ENCODE results near the gene PRDM2. TPM values are rescaled to one million over a fixed set of nuclear protein-coding genes. Genes with fewer than 3 reads are reported as not detected.
A peak's percentile ranks its signal among the peaks of the same experiment; 100 is the strongest.

The PRDM2 gene
- total and polyA plus RNA-seq, 4 donors: 11.1 to 58.7 (median 38.2) TPM

GRCh38 chr1:13781907-13782633, 82.1 kb downstream of the PRDM2 start:
- intact Hi-C loops (cut with DNase I): no loop called here
- H3K4me3 ChIP-seq (ENCODE audit: low read length in 2 of 2): no peak overlapping the region
- H3K27ac ChIP-seq (ENCODE audit: low read depth in 1 of 2, low read length in 2 of 2): no peak overlapping the region
- peaks cover 3 to 7% of the 10 kb centered on the region in 2 donors for H3K36me3 ChIP-seq (ENCODE audit: control insufficient read depth in 1 of 2, insufficient read depth in 2 of 2, low read length in 1 of 2)
- DNase-seq (peak in 1 of 2 donors; percentile 58), ATAC-seq (ENCODE audit: low FRiP score) (peak; percentile 50)
- peaks cover 4 to 7% of the 10 kb centered on the region in 2 donors for H3K4me1 ChIP-seq (ENCODE audit: control insufficient read depth in 1 of 2, insufficient read depth in 2 of 2, low read length in 2 of 2)
- no peaks in the 10 kb centered on the region for H3K9me3 ChIP-seq (ENCODE audit: control insufficient read depth, low read length)
- H3K27me3 ChIP-seq (ENCODE audit: control insufficient read depth in 1 of 2, insufficient read depth in 2 of 2, low read length in 1 of 2): no peaks in the 10 kb centered on the region
- WGBS, 2 donors: 7 to 10% methylated on average over 20 of the region's 20 CpGs

GRCh38 chr1:13782634-13783360, 82.8 kb downstream of the PRDM2 start:
- DNase-seq (no peak), ATAC-seq (ENCODE audit: low FRiP score) (peak; percentile 19)
- 23 to 29% methylated on average over 12 of the region's 12 CpGs for WGBS, 2 donors
- Histone ChIP-seq H3K27ac (ENCODE audit: low read depth in 1 of 2, low read length in 2 of 2) (no peak overlapping the region), H3K4me1 (ENCODE audit: control insufficient read depth in 1 of 2, insufficient read depth in 2 of 2, low read length in 2 of 2) (peaks cover 4 to 7% of the 10 kb centered on the region in 2 donors), H3K4me3 (ENCODE audit: low read length in 2 of 2) (no peak overlapping the region), H3K9me3 (ENCODE audit: control insufficient read depth, low read length) (no peaks in the 10 kb centered on the region), H3K36me3 (ENCODE audit: control insufficient read depth in 1 of 2, insufficient read depth in 2 of 2, low read length in 1 of 2) (peaks cover 3 to 7% of the 10 kb centered on the region in 2 donors), H3K27me3 (ENCODE audit: control insufficient read depth in 1 of 2, insufficient read depth in 2 of 2, low read length in 1 of 2) (no peaks in the 10 kb centered on the region)
- intact Hi-C loops (cut with DNase I): no loop called here

GRCh38 chr1:13783551-13783950, 83.6 kb downstream of the PRDM2 start:
- ATAC-seq (ENCODE audit: low FRiP score): no peak
- no peak overlapping the region for H3K27ac ChIP-seq (ENCODE audit: low read depth in 1 of 2, low read length in 2 of 2)
- H3K4me1 ChIP-seq (ENCODE audit: control insufficient read depth in 1 of 2, insufficient read depth in 2 of 2, low read length in 2 of 2): peaks cover 4 to 7% of the 10 kb centered on the region in 2 donors
- H3K4me3 ChIP-seq (ENCODE audit: low read length in 2 of 2): no peak overlapping the region
- WGBS, 2 donors: 73 to 87% methylated on average over 5 of the region's 5 CpGs
- intact Hi-C loops (cut with DNase I): no loop called here
- no peak for DNase-seq
- no peaks in the 10 kb centered on the region for H3K27me3 ChIP-seq (ENCODE audit: control insufficient read depth in 1 of 2, insufficient read depth in 2 of 2, low read length in 1 of 2)
- H3K36me3 ChIP-seq (ENCODE audit: control insufficient read depth in 1 of 2, insufficient read depth in 2 of 2, low read length in 1 of 2): peaks cover 3 to 7% of the 10 kb centered on the region in 2 donors
- H3K9me3 ChIP-seq (ENCODE audit: control insufficient read depth, low read length): no peaks in the 10 kb centered on the region

GRCh38 chr1:13784971-13785370, 85.0 kb downstream of the PRDM2 start:
- H3K27ac ChIP-seq (ENCODE audit: low read depth in 1 of 2, low read length in 2 of 2): no peak overlapping the region
- 28 to 37% methylated on average over 5 of the region's 5 CpGs for WGBS, 2 donors

GRCh38 chr1:13786541-13786940, 86.6 kb downstream of the PRDM2 start:
- WGBS, 2 donors: 95 to 96% methylated on average over 10 of the region's 10 CpGs
- peaks cover 4 to 7% of the 10 kb centered on the region in 2 donors for H3K4me1 ChIP-seq (ENCODE audit: control insufficient read depth in 1 of 2, insufficient read depth in 2 of 2, low read length in 2 of 2)
- H3K9me3 ChIP-seq (ENCODE audit: control insufficient read depth, low read length): no peaks in the 10 kb centered on the region
- no peak overlapping the region for H3K27ac ChIP-seq (ENCODE audit: low read depth in 1 of 2, low read length in 2 of 2)
- DNase-seq (no peak), ATAC-seq (ENCODE audit: low FRiP score) (no peak)
- H3K36me3 ChIP-seq (ENCODE audit: control insufficient read depth in 1 of 2, insufficient read depth in 2 of 2, low read length in 1 of 2): peaks cover 2 to 3% of the 10 kb centered on the region in 2 donors
- intact Hi-C loops (cut with DNase I): no loop called here
- no peak overlapping the region for H3K4me3 ChIP-seq (ENCODE audit: low read length in 2 of 2)
- H3K27me3 ChIP-seq (ENCODE audit: control insufficient read depth in 1 of 2, insufficient read depth in 2 of 2, low read length in 1 of 2): no peaks in the 10 kb centered on the region

More at GRCh38 chr1:13784971-13785370, 85.0 kb downstream of the PRDM2 start:
- no peak for DNase-seq
- peaks cover 4 to 7% of the 10 kb centered on the region in 2 donors for H3K4me1 ChIP-seq (ENCODE audit: control insufficient read depth in 1 of 2, insufficient read depth in 2 of 2, low read length in 2 of 2)
- no peak overlapping the region for H3K4me3 ChIP-seq (ENCODE audit: low read length in 2 of 2)
- no peak for ATAC-seq (ENCODE audit: low FRiP score)
- intact Hi-C loops (cut with DNase I): no loop called here
- peaks cover 2 to 3% of the 10 kb centered on the region in 2 donors for H3K36me3 ChIP-seq (ENCODE audit: control insufficient read depth in 1 of 2, insufficient read depth in 2 of 2, low read length in 1 of 2)
- no peaks in the 10 kb centered on the region for H3K9me3 ChIP-seq (ENCODE audit: control insufficient read depth, low read length)
- H3K27me3 ChIP-seq (ENCODE audit: control insufficient read depth in 1 of 2, insufficient read depth in 2 of 2, low read length in 1 of 2): no peaks in the 10 kb centered on the region

GRCh38 chr1:13788795-13789194, 88.8 kb downstream of the PRDM2 start:
- peaks cover 5 to 8% of the 10 kb centered on the region in 2 donors for H3K4me1 ChIP-seq (ENCODE audit: control insufficient read depth in 1 of 2, insufficient read depth in 2 of 2, low read length in 2 of 2)
- intact Hi-C loops (cut with DNase I): no loop called here
- no peak for ATAC-seq (ENCODE audit: low FRiP score)
- no peaks in the 10 kb centered on the region for H3K27me3 ChIP-seq (ENCODE audit: control insufficient read depth in 1 of 2, insufficient read depth in 2 of 2, low read length in 1 of 2)
- H3K4me3 ChIP-seq (ENCODE audit: low read length in 2 of 2): no peak overlapping the region
- no peak overlapping the region for H3K27ac ChIP-seq (ENCODE audit: low read depth in 1 of 2, low read length in 2 of 2)
- no peaks in the 10 kb centered on the region for H3K9me3 ChIP-seq (ENCODE audit: control insufficient read depth, low read length)
- 92 to 96% methylated on average over 6 of the region's 6 CpGs for WGBS, 2 donors
- DNase-seq: no peak
- H3K36me3 ChIP-seq (ENCODE audit: control insufficient read depth in 1 of 2, insufficient read depth in 2 of 2, low read length in 1 of 2): peaks cover 2 to 3% of the 10 kb centered on the region in 2 donors

- Histone ChIP-seq H3K4me1 (ENCODE audit: control insufficient read depth in 1 of 2, insufficient read depth in 2 of 2, low read length in 2 of 2) (peaks cover under 1 to 6% of the 10 kb centered on the region in 2 donors), H3K27me3 (ENCODE audit: control insufficient read depth in 1 of 2, insufficient read depth in 2 of 2, low read length in 1 of 2) (no peaks in the 10 kb centered on the region), H3K4me3 (ENCODE audit: low read length in 2 of 2) (no peak overlapping the region), H3K36me3 (ENCODE audit: control insufficient read depth in 1 of 2, insufficient read depth in 2 of 2, low read length in 1 of 2) (peaks cover 2 to 3% of the 10 kb centered on the region in 2 donors), H3K27ac (ENCODE audit: low read depth in 1 of 2, low read length in 2 of 2) (no peak overlapping the region), H3K9me3 (ENCODE audit: control insufficient read depth, low read length) (no peaks in the 10 kb centered on the region)
- no peak for ATAC-seq (ENCODE audit: low FRiP score)
- 86 to 89% methylated on average over 13 of the region's 13 CpGs for WGBS, 2 donors
- intact Hi-C loops (cut with DNase I): no loop called here
- DNase-seq: no peak
Measured at GRCh38 chr1:13790290-13791030, 90.5 kb downstream of the PRDM2 start.

GRCh38 chr1:13792419-13792818, 92.4 kb downstream of the PRDM2 start:
- ATAC-seq (ENCODE audit: low FRiP score): no peak
- intact Hi-C loops (cut with DNase I): no loop called here

More at GRCh38 chr1:13792419-13792818, 92.4 kb downstream of the PRDM2 start:
- 55 to 57% methylated on average over 6 of the region's 6 CpGs for WGBS, 2 donors
- Histone ChIP-seq H3K4me1 (ENCODE audit: control insufficient read depth in 1 of 2, insufficient read depth in 2 of 2, low read length in 2 of 2) (peaks cover 0 to 6% of the 10 kb centered on the region in 2 donors), H3K9me3 (ENCODE audit: control insufficient read depth, low read length) (no peaks in the 10 kb centered on the region), H3K27ac (ENCODE audit: low read depth in 1 of 2, low read length in 2 of 2) (peak overlapping the region in 1 of 2 donors; percentile 71), H3K4me3 (ENCODE audit: low read length in 2 of 2) (no peak overlapping the region), H3K36me3 (ENCODE audit: control insufficient read depth in 1 of 2, insufficient read depth in 2 of 2, low read length in 1 of 2) (peaks cover 0 to 2% of the 10 kb centered on the region in 2 donors), H3K27me3 (ENCODE audit: control insufficient read depth in 1 of 2, insufficient read depth in 2 of 2, low read length in 1 of 2) (no peaks in the 10 kb centered on the region)
- DNase-seq: no peak
